ENCODE measurements around the gene ANKRD29.

GRCh38 chr18:23634692-23635091, 28.0 kb downstream of the ANKRD29 start:
- no peak for TF ChIP-seq CTCF (IDR thresholded peaks at IDR 0.05)
- TF ChIP-seq EZH2phosphoT487 (IDR thresholded peaks at IDR 0.05), result no peak

Data from neural progenitor cell (in vitro differentiated cells).